LHCN-M2 (cell line): ENCODE data around the gene THSD4. TPM values are rescaled to one million over a fixed set of nuclear protein-coding genes. Genes with fewer than 3 reads are reported as not detected.
"Not testable (repeated sequence)": the region's sequence is repeated elsewhere in the genome, so short reads cannot be mapped to it uniquely, and the experiment has no call there.

ENCODE experiments used
- DNase-seq: peaks from one replicate; pipeline ENCODE4 v3.0.0-alpha.2; 2012; ENCODE audit warnings: low read depth
- total RNA-seq: library from RNA; depleted of rRNA; stranded (reverse); fragments of >200 nt; gene quantifications from 2 replicates; pipeline ENCODE4 v1.2.3, GENCODE V29; 2014

Gene THSD4
- total RNA-seq, 1 experiment from 2014 or later = 13.0 TPM

DNA sequence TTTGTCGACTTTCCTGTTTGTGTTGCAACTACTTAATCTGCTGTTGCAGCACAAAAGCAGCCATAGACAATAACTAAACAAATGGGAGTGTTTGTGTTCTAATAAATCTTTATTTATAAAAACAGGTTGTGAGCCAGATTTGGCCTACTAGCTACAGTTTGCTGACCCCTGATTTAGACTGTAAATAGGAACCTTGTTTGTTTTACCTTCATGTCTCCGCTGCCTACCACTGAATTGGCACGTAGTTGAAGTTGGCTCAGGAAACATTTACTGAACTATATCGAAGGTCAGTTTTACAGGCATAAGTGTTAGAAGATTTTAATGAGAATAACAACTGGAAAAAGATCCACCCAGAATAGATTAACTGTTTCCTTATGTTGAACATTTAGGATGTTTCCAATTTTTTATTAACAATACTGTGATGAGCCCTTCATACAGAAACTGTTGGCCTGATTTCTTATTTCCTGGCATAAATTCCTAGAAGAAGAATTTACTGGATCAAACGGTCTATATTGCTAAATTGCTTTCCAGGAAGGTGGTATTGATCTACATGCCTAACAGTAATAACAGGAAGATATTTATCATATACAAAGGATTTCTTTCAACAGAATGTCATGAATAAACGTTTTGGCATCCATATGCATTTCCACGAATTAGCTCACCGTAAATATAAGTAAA lies 538.9 kb downstream of the THSD4 start:
- no peak for DNase-seq

DNA sequence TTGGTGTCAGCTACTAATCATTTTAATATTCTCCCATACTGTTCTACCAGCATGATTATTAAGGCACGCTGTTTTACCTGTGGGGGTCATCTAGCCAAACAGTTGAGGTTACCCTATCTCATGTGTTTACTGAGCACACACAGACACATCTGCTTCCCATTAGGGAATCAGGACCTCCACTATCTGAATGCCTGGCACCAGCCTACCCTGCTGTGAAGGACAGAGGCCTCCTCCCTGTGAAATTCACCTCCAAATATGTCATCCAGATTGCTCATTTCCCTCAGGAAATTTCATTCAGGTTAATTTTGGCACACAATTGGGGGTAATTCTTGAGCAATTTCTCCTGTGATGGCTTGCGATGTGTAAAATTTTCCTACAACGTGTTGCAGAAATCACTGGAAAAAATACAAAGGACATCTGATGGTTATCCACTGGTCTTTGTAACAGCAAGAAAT lies 539.5 kb downstream of the THSD4 start:
- DNase-seq = no peak

DNA sequence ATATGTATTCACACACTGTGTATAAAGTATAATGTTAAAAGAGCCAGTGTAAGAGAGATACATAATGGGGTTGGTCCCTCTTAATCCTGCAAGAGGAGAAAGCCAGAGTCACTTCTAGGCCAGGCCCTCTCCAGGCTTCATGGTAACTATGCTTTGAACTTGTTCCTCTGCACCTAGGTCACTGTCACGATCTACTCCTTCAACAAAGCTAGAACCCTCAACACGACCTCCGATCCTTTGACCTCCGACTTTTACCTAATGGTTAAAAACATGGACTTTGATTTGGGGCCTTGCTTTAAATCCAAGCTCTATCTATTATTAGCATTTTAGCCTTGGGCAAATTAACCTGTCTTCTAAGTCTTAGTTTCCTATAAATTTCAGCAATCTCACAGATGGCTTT lies 541.2 kb downstream of the THSD4 start:
- no peak for DNase-seq

DNA sequence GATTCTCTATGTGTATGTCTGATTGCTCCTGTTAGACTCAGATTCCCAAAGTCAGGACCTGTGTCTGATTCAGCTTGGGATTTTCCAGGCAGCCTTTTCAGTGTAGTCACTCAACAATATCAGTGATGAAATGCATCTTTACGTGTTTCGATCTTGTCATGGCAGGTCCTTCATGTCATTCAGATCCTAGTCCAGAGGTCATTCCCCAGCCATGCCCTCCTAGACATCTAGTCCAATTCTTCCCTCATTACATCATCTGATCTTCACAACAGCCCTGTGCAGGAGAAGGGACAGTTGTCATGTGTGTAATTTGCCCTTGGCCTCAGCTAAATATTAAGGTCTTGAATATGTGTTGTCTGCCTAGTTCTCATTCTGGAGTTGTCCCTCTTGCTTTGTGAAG lies 541.9 kb downstream of the THSD4 start:
- no peak for DNase-seq

DNA sequence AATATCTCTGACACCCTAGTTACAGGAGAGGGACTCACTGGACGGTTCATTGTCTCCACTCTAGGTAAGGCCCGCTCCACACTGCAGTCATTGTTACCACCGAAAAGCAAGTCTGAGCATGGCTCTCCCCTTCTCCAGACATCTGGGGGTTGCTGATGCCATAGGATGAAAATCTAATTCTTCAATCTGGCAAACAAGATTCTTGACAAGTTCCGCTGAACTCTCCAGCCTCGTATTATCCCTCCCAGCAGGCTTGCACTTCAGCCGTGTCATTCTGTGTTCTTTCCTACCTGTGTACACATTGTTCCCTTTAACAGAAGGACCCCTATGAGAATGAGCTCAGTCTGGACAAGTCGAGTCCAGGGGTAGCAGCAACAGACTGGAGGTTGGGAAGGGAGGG lies 542.8 kb downstream of the THSD4 start:
- no peak for DNase-seq

DNA sequence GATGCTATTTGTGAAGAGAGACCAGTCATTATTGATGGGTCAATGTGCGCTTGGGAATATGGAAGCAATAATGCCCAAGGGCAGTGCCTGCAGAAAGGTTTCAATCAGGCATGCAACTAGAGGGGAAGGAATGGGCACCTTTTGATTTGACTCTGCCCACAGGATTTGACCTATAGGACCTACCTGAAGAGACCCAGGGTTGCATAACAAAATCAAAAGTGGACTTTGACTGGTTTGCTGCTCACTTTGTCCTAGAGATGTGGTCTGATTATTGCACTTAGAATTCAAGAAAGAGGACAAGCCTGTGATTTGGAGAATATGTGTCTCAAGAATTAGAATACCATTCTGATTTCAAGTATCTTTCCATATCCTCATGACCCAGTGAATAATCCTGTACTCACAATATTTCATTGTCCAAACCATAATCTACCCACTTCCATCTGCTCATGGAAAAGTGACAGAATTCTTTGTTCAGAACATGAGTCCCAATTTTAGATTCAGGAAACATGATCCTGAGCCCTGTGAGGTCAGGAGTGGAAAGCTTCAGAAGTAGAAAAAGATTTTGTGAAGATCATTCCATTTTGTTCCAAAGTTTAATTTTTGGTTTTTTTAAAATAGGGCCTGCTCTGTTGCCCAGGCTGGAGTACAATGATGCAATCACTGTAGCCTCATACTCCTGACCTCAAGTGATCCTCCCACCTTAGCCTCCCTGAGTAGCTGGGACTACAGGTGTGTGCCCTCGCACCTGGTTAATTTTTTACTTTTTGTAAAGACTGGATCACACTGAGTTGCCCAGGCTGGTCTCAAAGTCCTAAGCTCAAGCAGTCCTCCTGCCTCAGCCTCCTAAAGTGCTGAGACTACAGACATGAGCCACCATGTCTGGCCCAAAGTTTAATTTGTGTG lies 543.8 kb downstream of the THSD4 start:
- no peak for DNase-seq

DNA sequence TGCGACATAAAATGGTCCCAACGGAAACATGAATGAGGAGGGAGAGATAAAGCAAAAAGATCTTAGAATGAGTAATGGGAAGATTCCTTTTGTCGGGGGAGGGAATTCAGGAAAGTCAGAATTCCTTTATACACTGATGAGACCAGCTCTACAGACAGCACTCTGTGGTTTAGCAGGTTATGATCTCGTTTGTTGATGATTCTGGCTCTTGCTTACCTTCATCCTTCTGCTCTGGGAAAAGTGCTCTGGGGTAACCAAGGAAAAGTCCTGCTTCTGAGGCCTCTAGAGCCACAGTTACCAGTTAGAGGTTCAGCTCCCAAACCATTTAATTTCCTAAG lies 544.4 kb downstream of the THSD4 start:
- no peak for DNase-seq

DNA sequence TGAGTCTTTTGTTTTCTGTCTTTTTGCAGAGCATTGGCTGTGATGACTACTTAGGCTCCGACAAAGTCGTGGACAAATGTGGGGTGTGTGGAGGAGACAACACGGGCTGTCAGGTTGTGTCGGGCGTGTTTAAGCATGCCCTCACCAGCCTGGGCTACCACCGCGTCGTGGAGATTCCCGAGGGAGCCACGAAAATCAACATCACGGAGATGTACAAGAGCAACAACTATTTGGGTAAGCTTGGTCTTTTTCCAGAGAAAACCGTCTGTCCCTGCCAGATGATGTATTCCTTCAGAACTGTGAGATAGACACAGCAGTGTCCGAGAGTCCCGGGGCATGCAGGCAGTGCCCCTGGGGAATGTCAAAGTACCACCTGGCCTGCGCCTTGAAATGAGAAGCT lies 545.2 kb downstream of the THSD4 start:
- DNase-seq = no peak

DNA sequence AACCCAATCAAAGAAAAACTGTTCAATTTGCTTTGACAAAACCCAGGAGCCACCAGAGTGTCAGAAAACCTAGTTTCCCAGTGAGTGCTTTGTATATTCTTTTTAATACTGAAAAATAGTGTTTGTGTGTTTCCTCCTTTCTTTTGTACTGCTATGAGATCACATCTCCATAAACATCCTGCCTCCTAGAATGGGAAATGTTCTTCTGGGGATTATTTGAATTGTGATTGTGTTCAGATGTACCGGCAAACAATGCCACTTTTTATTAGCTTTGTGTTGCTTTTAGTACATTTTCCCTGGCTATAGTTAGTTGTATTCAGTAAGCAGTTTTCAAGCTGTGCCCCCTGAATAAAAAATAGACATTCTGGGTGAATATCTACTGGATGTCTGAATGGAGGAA lies 547.0 kb downstream of the THSD4 start:
- DNase-seq = no peak

DNA sequence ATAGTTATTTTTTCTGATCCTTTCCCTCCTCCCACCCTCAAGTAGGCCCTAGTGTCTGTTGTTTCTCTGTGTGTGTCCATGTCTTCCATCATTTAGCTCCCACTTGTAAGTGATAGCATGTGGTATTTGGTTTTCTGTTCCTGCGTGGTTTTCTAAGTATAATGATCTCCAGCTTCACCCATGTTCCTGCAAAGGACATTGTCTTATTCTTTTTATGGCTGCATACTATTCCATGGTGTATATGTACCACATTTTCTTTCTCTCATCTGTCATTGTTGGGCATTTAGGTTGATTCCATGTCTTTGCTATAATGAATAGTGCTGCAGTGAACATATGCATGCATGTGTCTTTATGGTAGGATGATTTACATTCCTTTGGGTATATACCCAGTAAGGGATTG lies 549.4 kb downstream of the THSD4 start:
- DNase-seq = no peak

DNA sequence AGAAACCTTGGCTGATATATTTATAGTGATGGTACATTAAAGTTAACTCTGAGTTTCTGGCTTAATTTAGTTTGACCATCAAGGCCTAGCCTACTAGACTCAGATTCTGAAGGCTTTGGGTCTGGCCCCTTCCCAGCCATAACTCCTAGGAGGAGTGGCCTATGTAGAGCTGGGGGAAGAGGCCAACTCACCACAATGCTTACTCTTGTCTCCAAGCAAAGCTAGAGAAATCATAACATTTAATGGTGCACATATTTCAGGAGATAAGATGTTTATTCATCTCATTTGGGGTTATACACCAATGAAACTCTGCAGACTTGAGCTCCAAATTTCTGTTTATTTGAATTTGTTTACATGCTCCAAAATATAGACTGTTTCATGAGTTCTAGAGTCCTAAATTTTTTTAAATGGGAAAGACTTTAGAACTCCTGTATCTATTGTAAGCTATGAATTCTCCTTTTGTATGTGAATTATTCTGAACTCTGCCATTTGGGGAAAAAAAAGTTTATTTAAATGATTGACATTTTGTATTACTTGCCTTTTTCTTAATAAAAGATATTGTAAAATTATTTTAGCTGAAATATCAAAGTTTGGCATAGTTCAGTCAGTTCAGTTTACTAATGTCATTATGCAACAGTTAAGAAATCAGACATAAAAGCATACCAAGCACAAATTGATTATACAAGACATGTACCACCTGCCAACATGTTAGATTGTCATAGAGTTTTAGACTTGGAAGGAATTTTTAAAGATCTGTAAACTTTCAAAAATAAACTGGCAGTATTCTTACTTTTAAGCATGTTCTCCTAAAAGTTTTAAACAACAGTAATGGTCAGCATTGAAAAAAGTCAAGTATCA lies 551.7 kb downstream of the THSD4 start:
- DNase-seq = no peak

DNA sequence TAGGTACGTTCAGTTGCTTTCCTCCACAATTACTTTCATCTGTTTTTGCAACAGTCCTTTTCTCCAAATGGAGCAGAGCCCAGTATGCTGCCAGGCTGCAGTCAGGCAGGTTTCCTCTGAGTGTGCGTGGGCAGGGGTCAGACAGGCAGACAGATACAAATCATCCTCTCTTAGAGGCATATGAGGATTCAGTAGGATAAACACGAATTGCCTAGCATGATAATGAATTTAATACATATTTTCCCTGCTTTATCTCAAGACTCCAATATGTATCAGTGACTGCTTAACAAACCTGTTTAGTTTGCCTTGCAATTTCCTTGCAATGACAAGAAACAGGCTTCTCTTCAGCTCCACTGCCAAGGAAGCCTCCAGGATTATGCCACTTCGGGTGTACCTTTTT lies 554.4 kb downstream of the THSD4 start:
- no peak for DNase-seq

DNA sequence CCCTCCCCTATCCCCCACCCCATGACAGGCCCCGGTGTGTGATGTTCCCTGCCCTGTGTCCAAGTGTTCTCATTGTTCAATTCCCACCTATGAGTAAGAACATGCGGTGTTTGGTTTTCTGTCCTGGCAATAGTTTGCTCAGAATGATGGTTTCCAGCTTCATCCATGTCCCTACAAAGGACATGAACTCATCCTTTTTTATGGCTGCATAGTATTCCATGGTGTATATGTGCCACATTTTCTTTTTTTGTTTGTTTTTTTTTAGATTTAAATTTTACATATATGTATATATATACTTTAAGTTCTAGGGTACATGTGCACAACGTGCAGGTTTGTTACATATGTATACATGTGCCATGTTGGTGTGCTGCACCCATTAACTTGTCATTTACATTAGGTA lies 555.0 kb downstream of the THSD4 start:
- not testable (repeated sequence) for DNase-seq

DNA sequence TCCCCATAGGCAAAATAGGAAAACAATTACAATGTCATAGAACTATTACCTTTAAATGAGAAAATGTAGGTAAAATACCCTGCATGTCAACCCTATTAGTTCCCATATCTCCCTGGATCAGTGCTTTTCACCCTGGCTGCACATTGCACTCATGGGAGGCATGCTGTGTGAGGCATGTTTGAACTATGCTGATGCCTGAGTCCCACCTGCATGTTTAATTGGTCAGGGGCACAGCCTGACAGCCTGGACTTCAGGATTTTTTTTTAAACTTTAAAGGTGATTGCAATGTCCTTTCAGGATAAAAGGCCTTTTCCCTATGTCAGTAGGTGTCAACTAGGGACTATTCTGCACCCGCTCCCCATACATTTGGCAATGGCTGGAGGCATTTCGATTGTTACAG lies 559.1 kb downstream of the THSD4 start:
- DNase-seq = no peak

DNA sequence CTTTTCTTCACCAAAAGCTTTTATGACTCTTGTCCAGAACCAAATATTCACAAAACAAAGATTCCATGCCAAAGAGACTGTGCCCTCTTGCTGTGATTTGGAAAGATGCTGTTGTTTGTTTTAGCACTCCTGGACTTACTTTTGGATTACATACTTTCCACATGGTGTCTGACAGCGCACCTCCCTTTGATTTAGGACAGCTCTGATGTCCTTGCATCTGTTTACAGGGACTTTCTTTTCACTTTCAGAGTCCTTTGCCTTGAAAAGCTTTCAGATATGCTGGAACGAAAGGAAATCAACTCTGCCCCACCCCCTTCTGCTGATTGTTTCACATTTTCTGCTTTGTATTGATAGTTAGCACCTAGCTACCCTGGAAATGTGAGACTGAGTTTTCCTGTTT lies 562.1 kb downstream of the THSD4 start:
- no peak for DNase-seq

DNA sequence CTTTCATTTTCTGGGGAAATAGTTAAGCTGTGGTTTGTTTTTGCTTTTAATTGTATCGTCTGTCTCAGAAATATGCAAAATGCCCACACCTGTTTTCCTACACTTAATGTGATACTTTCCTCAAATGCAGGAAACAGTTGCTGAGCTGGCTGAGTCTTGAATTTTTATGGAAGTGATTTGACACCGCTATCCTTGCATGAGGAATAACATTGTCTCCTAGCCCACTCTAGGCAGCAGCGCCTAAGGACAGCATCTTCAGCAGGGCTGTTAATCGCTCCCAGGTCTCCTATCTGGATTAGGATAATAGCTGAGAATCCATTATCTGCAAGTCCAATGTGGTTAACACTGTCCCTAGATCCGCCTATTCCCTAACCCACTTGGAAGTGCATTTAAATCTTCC lies 562.5 kb downstream of the THSD4 start:
- DNase-seq = peak; percentile 55

DNA sequence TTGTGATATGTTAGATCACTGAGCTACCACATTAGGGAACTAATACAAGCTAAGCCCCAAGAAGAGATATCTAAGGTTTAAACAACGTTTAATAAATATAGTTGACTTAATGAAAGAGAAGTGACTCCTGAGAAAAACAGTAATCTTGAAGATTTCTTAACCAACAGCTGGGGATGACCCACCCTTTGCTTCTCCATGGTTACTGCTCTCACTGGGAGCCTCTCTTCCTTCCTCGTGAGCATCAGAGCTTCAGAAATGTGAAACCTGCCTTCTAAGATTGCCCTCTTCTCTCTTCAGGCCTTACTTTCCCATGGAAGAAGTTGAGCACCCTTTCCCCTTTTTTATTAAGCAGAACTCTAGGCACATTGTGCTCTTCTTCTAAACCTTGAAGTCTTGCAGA lies 562.9 kb downstream of the THSD4 start:
- DNase-seq = peak; percentile 21

DNA sequence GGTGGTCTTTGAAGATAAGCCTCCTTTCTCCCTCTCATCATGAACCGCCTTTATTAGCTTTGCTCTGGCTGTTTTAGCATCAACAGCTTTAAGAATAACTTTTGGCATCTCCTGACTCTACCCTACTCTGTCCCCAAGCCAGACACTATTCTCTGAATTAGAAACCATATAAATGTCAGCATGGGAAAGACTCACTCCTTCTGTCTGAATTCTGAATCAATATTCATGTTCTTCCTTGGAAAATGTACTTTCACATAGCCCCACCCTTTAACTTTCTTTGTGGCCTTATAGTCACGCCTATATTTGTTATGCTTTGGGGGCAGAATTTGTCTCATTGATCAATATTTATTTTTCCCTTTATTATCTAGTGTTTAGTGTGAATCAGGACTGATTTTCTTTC lies 563.3 kb downstream of the THSD4 start:
- no peak for DNase-seq

DNA sequence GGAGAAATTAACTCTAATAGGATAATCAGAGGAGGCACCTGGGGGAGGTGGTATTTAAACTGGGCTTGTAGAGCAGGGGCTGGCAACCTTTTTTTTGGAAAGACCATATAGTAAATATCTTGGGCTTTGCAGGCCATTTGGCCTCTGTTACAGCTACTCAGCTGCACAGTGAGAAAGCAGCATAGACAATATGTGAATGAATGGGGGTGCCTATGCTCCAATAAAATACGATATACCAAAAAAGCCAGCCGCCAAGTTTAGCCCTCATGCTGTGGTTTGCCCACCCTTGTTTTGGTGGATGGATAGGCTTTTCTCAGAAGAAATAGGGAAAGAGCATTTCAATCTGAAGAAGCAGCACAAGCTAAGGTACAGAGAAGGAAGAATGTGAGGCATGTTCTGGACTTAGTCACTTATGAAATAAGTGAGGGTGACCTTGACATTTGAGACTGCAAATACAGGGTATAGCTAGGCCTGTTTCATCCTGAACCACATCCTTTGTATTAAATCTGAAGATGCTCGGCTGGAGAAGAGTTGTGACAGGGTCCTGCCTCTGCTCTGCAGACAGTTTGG lies 564.0 kb downstream of the THSD4 start:
- DNase-seq = no peak

DNA sequence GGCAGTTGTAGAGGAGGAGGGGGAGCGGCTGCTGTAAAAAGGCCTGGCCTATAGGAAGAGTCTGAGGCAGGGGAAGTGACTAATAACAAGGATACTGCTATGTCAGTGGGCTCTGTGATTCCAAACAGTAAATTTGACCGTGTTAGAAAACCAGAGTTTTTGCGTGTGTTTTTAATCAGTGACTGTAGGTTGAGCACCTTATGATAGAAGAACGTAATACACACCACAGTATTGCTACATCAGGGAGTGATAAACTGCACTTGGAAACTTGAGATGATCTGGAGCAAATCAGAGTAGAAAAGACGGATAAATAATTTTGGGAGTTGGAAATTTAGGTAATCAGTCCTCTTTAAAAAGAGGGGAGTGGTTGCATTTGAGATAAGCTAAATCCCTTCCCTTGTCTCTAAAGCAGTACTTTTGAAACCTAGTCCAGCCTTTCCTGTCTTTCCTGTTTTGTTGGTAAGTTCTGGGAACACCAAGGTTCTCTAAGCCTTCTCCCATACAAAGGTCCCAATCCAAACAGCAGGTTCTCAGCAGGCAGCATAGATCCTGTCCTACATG lies 564.6 kb downstream of the THSD4 start:
- peak; percentile 7 for DNase-seq

DNA sequence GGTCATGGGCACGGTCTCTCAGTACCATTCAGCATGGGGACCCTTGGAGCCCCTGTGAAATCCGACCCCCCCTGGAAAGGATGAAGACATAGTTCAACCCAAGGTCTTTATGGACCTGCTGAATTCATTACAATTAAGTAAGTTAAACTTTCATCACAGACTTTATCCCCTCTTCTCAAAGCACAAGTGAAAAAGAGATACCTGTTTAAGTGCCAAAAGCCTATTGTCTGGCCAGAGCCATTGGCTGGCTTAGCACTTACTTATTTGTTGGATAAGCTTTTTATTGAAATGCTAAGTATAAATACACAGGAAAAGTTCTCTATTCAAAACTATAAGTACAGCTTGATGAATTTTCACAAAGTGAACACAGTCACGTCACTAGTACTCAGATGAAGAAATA lies 566.7 kb downstream of the THSD4 start:
- DNase-seq = no peak
